CD1c-positive myeloid dendritic cell (primary cell): ENCODE measurements around the gene ZNF497.
A peak's percentile ranks its signal among the peaks of the same experiment; 100 is the strongest.

Source experiments
- DNase-seq: peaks from one replicate; pipeline ENCODE4 v3.0.0-alpha.2; 2016; ENCODE audit errors: extremely low spot score

The ZNF497 gene

GRCh38 chr19:58367698-58368454 lies 5.3 kb upstream of the ZNF497 start:
- DNase-seq, result no peak

- no peak for DNase-seq
Measured at GRCh38 chr19:58366585-58367430, 4.3 kb upstream of the ZNF497 start.

GRCh38 chr19:58364146-58364545 lies 1.6 kb upstream of the ZNF497 start:
- peak; percentile 39 for DNase-seq

- DNase-seq, result peak; percentile 68
Measured at GRCh38 chr19:58361900-58362271, 665 bp downstream of the ZNF497 start.

GRCh38 chr19:58357481-58358145 lies 4.9 kb downstream of the ZNF497 start:
- no peak for DNase-seq

GRCh38 chr19:58356766-58357480 lies 5.6 kb downstream of the ZNF497 start:
- no peak for DNase-seq

GRCh38 chr19:58355908-58356765 lies 6.4 kb downstream of the ZNF497 start:
- no peak for DNase-seq

GRCh38 chr19:58355215-58355796 lies 7.2 kb downstream of the ZNF497 start:
- no peak for DNase-seq

GRCh38 chr19:58354478-58355030 lies 8.0 kb downstream of the ZNF497 start:
- DNase-seq, result no peak

GRCh38 chr19:58353717-58354477 lies 8.7 kb downstream of the ZNF497 start:
- no peak for DNase-seq

- no peak for DNase-seq
Measured at GRCh38 chr19:58352760-58353671, 9.5 kb downstream of the ZNF497 start, which contains the start of gene A1BG. TSS of gene A1BG (minus strand) at chr19:58353492. CDS start at chr19:58353437, 55 bp downstream.

- no peak for DNase-seq
Measured at GRCh38 chr19:58351990-58352755, 10.4 kb downstream of the ZNF497 start.

GRCh38 chr19:58351558-58351878 lies 11.0 kb downstream of the ZNF497 start:
- DNase-seq, result no peak

- no peak for DNase-seq
Measured at GRCh38 chr19:58350871-58351557, 11.5 kb downstream of the ZNF497 start.

GRCh38 chr19:58350001-58350861 lies 12.3 kb downstream of the ZNF497 start:
- no peak for DNase-seq

GRCh38 chr19:58349590-58349989 lies 13.0 kb downstream of the ZNF497 start:
- no peak for DNase-seq
